Pancreas (tissue), 10 donors: ENCODE data around the gene FGF22. TPM values are rescaled to one million over a fixed set of nuclear protein-coding genes. Genes with fewer than 3 reads are reported as not detected.

ENCODE experiments used
- ATAC-seq, 4 donors: fragments of 200-7000 bp; cut with Tn5 transposase; one replicate each; pipeline versions ENCODE4 v1.8.0 to v1.9.1; 2020; ENCODE audit warnings: mild to moderate bottlenecking in 4 of 4, moderate library complexity in 4 of 4
- DNase-seq, 6 donors: peaks; one replicate each; pipeline ENCODE4 v3.0.0-alpha.2; 2020
- FAIRE-seq: peaks from 2 replicates; lab custom pipeline; 2012; peaks lifted over from hg19 to GRCh38; lab: Jason Lieb, UNC
- H3K27ac ChIP-seq, 4 donors: fragments of 200-600 bp; sonication (generic); 1 replicate in 3 of 4; 2 replicates in 1 of 4; pipeline versions ENCODE4 v1.5.0 to v1.8.0; 2020
- H3K27me3 ChIP-seq, 4 donors: fragments of 200-600 bp; one replicate each; pipeline ENCODE4 v1.8.0; 2021
- H3K36me3 ChIP-seq, 3 donors: fragments of 200-600 bp; sonication (generic) in 1 of 3; one replicate each; pipeline versions ENCODE4 v1.5.0 to v1.8.0; 2020 to 2021
- H3K4me1 ChIP-seq, 3 donors: fragments of 200-600 bp; one replicate each; pipeline ENCODE4 v1.8.0; 2021
- H3K4me3 ChIP-seq, 4 donors: fragments of 200-600 bp; sonication (generic) in 2 of 4; one replicate each; pipeline versions ENCODE4 v1.5.0 to v1.8.0; 2020 to 2021
- H3K9me3 ChIP-seq, 4 donors: fragments of 200-600 bp; one replicate each; pipeline ENCODE4 v1.8.0; 2021
- CTCF ChIP-seq, 4 donors: fragments of 200-600 bp; sonication (generic) in 3 of 4; IDR thresholded peaks; one replicate each; pipeline versions ENCODE4 v1.5.0 to v1.8.0; 2021; ENCODE audit warnings: antibody characterized with exemption in 4 of 4
- WGBS, 2 donors: extraction: QIAGEN DNeasy Blood & Tissue Kit; methylation state at CpG; one replicate each; pipeline ENCODE4 v1.1.7; 2013; 5-methylcytosine and 5-hydroxymethylcytosine counted together
- intact Hi-C, 3 donors: fragments of 100-400 bp; cut with DNase I; formaldehyde crosslinking; loops; one replicate each; pipeline versions ENCODE4 v1.11.1 to v1.14.2; 2022
- polyA plus RNA-seq, 2 donors: library from polyadenylated mRNA; stranded (reverse); fragments of 200-250 nt; gene quantifications; one replicate each; pipeline ENCODE4 v1.2.3, GENCODE V29; 2013
- total RNA-seq, 6 donors: library from RNA; stranded (reverse); fragmentation: NEBNext Ultra II Directional in 4 of 6; extraction: Animal tissue kit (Norgen Biotek cat#: 25700) in 4 of 6; gene quantifications; one replicate each; pipeline versions ENCODE4 v1.2.1 to v1.2.4, GENCODE V29; 2021 to 2023
- donor health status: healthy with polysubstance abuse.
- donor health status: DM: no; HTN: no; CAD: no; lungs with moderate emphysema.
- donor health status: DM: no; HTN: no; CAD: no.
- donor health status: control.
- donor health status: control.
- donor health status: Bipolar disorder and iron deficiency.
- donor health status: DM: yes; HTN: yes; CAD: no.
- donor health status: DM: no; HTN: no; CAD: no.
- donor health status: DM: no; HTN: no; CAD: no.
- donor health status: DM: yes; HTN: yes; CAD: no.

The FGF22 gene
- total and polyA plus RNA-seq, 8 donors, result 0.12 to 0.53 (median 0.24) TPM; not detected in 2

GRCh38 chr19:642767-643727, 3.4 kb downstream of the FGF22 start:
- 86 to 87% methylated on average over 58 to 70 of the region's 70 CpGs for WGBS, 2 donors
- FAIRE-seq, result no peak

GRCh38 chr19:643736-644135, 4.1 kb downstream of the FGF22 start:
- WGBS, 2 donors, result 87 to 88% methylated on average over 24 of the region's 24 CpGs
- Histone ChIP-seq H3K4me3 (no peak overlapping the region), H3K27ac (no peak overlapping the region), H3K4me1 (no peaks in the 10 kb centered on the region), H3K9me3 (no peaks in the 10 kb centered on the region), H3K27me3 (no peaks in the 10 kb centered on the region), H3K36me3 (peaks cover 0 to 25% (median 17%) of the 10 kb centered on the region in 3 donors)
- FAIRE-seq, result no peak
- TF ChIP-seq CTCF (IDR thresholded peaks at IDR 0.05), result no peak
- intact Hi-C loops, result no loop called here
- DNase-seq, result peak in 1 of 6 donors; percentile 64
- no peak for ATAC-seq

More at GRCh38 chr19:642767-643727, 3.4 kb downstream of the FGF22 start:
- H3K27ac ChIP-seq, result no peak overlapping the region
- peaks cover 0 to 18% (median 12%) of the 10 kb centered on the region in 3 donors for H3K36me3 ChIP-seq
- intact Hi-C loops, result no loop called here
- no peak for TF ChIP-seq CTCF (IDR thresholded peaks at IDR 0.05)
- H3K27me3 ChIP-seq, result no peaks in the 10 kb centered on the region
- no peaks in the 10 kb centered on the region for H3K4me1 ChIP-seq
- H3K9me3 ChIP-seq, result no peaks in the 10 kb centered on the region
- no peak overlapping the region for H3K4me3 ChIP-seq
- DNase-seq (peak in 1 of 6 donors; percentile 77), ATAC-seq (no peak)

GRCh38 chr19:644363-644762, 4.7 kb downstream of the FGF22 start:
- no peaks in the 10 kb centered on the region for H3K4me1 ChIP-seq
- H3K9me3 ChIP-seq, result no peaks in the 10 kb centered on the region
- H3K36me3 ChIP-seq, result peaks cover 0 to 30% (median 24%) of the 10 kb centered on the region in 3 donors
- WGBS, 2 donors, result 73 to 82% methylated on average over 26 to 28 of the region's 28 CpGs
- H3K27me3 ChIP-seq, result no peaks in the 10 kb centered on the region
- H3K27ac ChIP-seq, result no peak overlapping the region
- no peak for TF ChIP-seq CTCF (IDR thresholded peaks at IDR 0.05)
- ATAC-seq, result no peak
- intact Hi-C loops, result no loop called here
- H3K4me3 ChIP-seq, result no peak overlapping the region
- FAIRE-seq, result no peak
- DNase-seq, result no peak

- DNase-seq (no peak), FAIRE-seq (no peak), ATAC-seq (no peak)
- WGBS, 2 donors, result 80 to 82% methylated on average over 14 of the region's 14 CpGs
- Histone ChIP-seq H3K9me3 (no peaks in the 10 kb centered on the region), H3K4me1 (no peaks in the 10 kb centered on the region), H3K36me3 (peaks cover 0 to 32% (median 25%) of the 10 kb centered on the region in 3 donors), H3K27me3 (no peaks in the 10 kb centered on the region), H3K4me3 (no peak overlapping the region), H3K27ac (no peak overlapping the region)
- TF ChIP-seq CTCF (IDR thresholded peaks at IDR 0.05), result no peak
- intact Hi-C loops, result no loop called here
Measured at GRCh38 chr19:644789-645188, 5.1 kb downstream of the FGF22 start.
